A549 (cell line): ENCODE measurements around the gene NTM.

Experiments used
- BHLHE40 ChIP-seq: IDR thresholded peaks from 2 replicates; pipeline ENCODE4 v1.6.1; 2012; ENCODE audit warnings: low read depth, low read length, inconsistent platforms
- CEBPB ChIP-seq, 2 experiments: fragments of >200 bp in 1 of 2; sonication (Bioruptor Twin) in 1 of 2; formaldehyde crosslinking in 1 of 2; IDR thresholded peaks; 2 replicates each; pipeline ENCODE4 v1.6.1; 2012 to 2016
- HDAC2 ChIP-seq: fragments of 200-600 bp; sonication (generic); IDR thresholded peaks from 2 replicates; pipeline ENCODE4 v1.6.1; 2016
- HMGXB4 ChIP-seq: fragments of 250-450 bp; sonication (Bioruptor Pico); IDR thresholded peaks from 2 replicates; pipeline ENCODE4 v1.5.0; 2021; ENCODE audit warnings: mild to moderate bottlenecking, moderate library complexity, borderline replicate concordance
- MAFK ChIP-seq: fragments of 450-650 bp; IDR thresholded peaks from 2 replicates; pipeline ENCODE4 v1.6.1; 2014; ENCODE audit not compliant: partially characterized antibody
- POLR2A ChIP-seq: IDR thresholded peaks from 2 replicates; pipeline ENCODE4 v1.6.1; 2012; ENCODE audit warnings: mild to moderate bottlenecking, low read length
- RAD21 ChIP-seq, 2 experiments: fragments of >200 bp in 1 of 2; sonication (Bioruptor Twin) in 1 of 2; formaldehyde crosslinking in 1 of 2; IDR thresholded peaks in 1 of 2; conservative IDR thresholded peaks in 1 of 2; 2 replicates in 1 of 2; 3 replicates in 1 of 2; pipeline ENCODE4 v1.6.1; 2012 to 2018; ENCODE audit warnings: inconsistent platforms in 1 of 2
- RFX5 ChIP-seq: fragments of 450-650 bp; IDR thresholded peaks from 2 replicates; pipeline ENCODE4 v1.7.1; 2014; ENCODE audit warnings: antibody characterized with exemption, mild to moderate bottlenecking, moderate library complexity
- ZFP36 ChIP-seq: fragments of 450-650 bp; IDR thresholded peaks from 2 replicates; pipeline ENCODE4 v1.6.1; 2014; ENCODE audit warnings: borderline replicate concordance; ENCODE audit not compliant: partially characterized antibody
- TF ChIP-seq, protein P1 (sequence below): fragments of >200 bp; sonication (Bioruptor Twin); formaldehyde crosslinking; IDR thresholded peaks from 3 replicates; pipeline ENCODE4 v1.5.1; 2016
- TF ChIP-seq, protein P2 (sequence below): fragments of >200 bp; sonication (Bioruptor Twin); formaldehyde crosslinking; IDR thresholded peaks from 3 replicates; pipeline ENCODE4 v1.6.1; 2016
- TF ChIP-seq, protein P3 (sequence below): fragments of 450-650 bp; IDR thresholded peaks from 2 replicates; pipeline ENCODE4 v1.6.1; 2014; ENCODE audit warnings: antibody characterized with exemption

DNA sequence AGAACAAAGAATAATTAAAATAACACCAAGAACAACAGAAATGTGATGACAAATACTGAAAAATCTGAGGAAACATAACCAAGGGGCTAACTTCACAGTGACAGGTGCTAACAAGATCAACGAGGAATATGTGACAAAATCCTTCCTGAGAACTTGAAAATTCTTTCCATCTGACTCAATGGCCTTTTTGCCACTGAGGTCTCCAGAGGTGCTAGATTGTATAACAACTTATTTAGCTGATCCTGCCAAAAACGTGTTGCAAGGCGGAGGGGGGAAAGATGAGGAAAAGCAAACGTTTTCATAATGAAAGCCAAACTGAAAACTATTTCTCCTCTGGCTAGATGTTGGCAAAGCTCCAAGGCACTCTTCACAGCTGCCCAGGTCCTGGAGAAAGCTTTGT is 364.5 kb downstream of the NTM start:
- TF ChIP-seq RAD21 (conservative IDR thresholded peaks at IDR 0.05 in 1 of 2, IDR thresholded peaks at IDR 0.05 in 1 of 2) = no peak
- no peak for TF ChIP-seq ZFP36
- TF ChIP-seq, protein P1, sequence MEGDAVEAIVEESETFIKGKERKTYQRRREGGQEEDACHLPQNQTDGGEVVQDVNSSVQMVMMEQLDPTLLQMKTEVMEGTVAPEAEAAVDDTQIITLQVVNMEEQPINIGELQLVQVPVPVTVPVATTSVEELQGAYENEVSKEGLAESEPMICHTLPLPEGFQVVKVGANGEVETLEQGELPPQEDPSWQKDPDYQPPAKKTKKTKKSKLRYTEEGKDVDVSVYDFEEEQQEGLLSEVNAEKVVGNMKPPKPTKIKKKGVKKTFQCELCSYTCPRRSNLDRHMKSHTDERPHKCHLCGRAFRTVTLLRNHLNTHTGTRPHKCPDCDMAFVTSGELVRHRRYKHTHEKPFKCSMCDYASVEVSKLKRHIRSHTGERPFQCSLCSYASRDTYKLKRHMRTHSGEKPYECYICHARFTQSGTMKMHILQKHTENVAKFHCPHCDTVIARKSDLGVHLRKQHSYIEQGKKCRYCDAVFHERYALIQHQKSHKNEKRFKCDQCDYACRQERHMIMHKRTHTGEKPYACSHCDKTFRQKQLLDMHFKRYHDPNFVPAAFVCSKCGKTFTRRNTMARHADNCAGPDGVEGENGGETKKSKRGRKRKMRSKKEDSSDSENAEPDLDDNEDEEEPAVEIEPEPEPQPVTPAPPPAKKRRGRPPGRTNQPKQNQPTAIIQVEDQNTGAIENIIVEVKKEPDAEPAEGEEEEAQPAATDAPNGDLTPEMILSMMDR = no peak
- TF ChIP-seq BHLHE40 = no peak
- TF ChIP-seq, protein P2, sequence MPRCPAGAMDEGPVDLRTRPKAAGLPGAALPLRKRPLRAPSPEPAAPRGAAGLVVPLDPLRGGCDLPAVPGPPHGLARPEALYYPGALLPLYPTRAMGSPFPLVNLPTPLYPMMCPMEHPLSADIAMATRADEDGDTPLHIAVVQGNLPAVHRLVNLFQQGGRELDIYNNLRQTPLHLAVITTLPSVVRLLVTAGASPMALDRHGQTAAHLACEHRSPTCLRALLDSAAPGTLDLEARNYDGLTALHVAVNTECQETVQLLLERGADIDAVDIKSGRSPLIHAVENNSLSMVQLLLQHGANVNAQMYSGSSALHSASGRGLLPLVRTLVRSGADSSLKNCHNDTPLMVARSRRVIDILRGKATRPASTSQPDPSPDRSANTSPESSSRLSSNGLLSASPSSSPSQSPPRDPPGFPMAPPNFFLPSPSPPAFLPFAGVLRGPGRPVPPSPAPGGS = no peak
- TF ChIP-seq MAFK = no peak
- no peak for TF ChIP-seq RFX5
- TF ChIP-seq POLR2A = no peak
- no peak for TF ChIP-seq HMGXB4 (CRISPR knock-in tag)
- TF ChIP-seq, protein P3, sequence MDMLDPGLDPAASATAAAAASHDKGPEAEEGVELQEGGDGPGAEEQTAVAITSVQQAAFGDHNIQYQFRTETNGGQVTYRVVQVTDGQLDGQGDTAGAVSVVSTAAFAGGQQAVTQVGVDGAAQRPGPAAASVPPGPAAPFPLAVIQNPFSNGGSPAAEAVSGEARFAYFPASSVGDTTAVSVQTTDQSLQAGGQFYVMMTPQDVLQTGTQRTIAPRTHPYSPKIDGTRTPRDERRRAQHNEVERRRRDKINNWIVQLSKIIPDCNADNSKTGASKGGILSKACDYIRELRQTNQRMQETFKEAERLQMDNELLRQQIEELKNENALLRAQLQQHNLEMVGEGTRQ = no peak
- no peak for TF ChIP-seq HDAC2
- TF ChIP-seq CEBPB (IDR thresholded peaks at IDR 0.05) = no peak
